ENCODE measurements around the gene RANBP10. TPM values are rescaled to one million over a fixed set of nuclear protein-coding genes. Genes with fewer than 3 reads are reported as not detected.

RANBP10 gene
- total RNA-seq, 2 donors from 2014 or later, result 14.1 to 14.5 TPM

GRCh38 chr16:67741118-67741517 is 65.2 kb downstream of the RANBP10 start:
- no peak overlapping the region for H3K4me3 ChIP-seq
- DNase-seq (ENCODE audit: low spot score), result no peak
- ATAC-seq (ENCODE audit: insufficient number of reproducible peaks, low FRiP score, low read depth), result no peak
- no peak overlapping the region for H3K27ac ChIP-seq
- H3K4me1 ChIP-seq (ENCODE audit: control insufficient read depth in 1 of 2, low read depth in 2 of 2), result no peaks in the 10 kb centered on the region
- H3K36me3 ChIP-seq, result peaks cover 27% of the 10 kb centered on the region
- no peak for TF ChIP-seq CTCF (IDR thresholded peaks at IDR 0.05)
- no peaks in the 10 kb centered on the region for H3K27me3 ChIP-seq (replicated peaks; ENCODE audit: insufficient read depth)
- H3K9me3 ChIP-seq, result no peaks in the 10 kb centered on the region

DNA sequence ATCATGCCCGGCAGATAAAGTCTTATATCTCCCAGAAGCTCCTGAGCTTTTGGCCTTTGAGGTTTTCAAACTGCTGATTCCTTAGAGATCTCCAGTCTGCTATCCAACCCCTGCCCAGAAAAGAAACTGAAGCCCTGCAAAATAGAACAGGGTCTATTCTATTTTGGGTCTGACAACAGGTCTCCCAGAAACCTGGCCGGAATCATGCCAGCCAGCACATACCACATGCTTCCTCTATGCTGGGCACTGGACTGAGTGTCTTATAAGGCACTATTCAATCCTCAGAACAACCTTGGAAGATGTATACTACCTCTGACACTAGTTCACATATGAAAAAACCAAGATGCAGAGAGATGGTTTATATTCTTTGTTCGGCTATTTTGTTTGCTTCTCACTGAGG is 66.0 kb downstream of the RANBP10 start:
- no peak overlapping the region for H3K4me3 ChIP-seq
- ATAC-seq (ENCODE audit: insufficient number of reproducible peaks, low FRiP score, low read depth) (no peak), DNase-seq (ENCODE audit: low spot score) (no peak)
- no peaks in the 10 kb centered on the region for H3K4me1 ChIP-seq (ENCODE audit: control insufficient read depth in 1 of 2, low read depth in 2 of 2)
- TF ChIP-seq CTCF (IDR thresholded peaks at IDR 0.05), result no peak
- no peaks in the 10 kb centered on the region for H3K9me3 ChIP-seq
- peaks cover 27% of the 10 kb centered on the region for H3K36me3 ChIP-seq
- no peaks in the 10 kb centered on the region for H3K27me3 ChIP-seq (replicated peaks; ENCODE audit: insufficient read depth)
- H3K27ac ChIP-seq, result no peak overlapping the region

GRCh38 chr16:67736858-67737257 is 69.5 kb downstream of the RANBP10 start:
- H3K27me3 ChIP-seq (replicated peaks; ENCODE audit: insufficient read depth), result no peaks in the 10 kb centered on the region
- H3K27ac ChIP-seq, result no peak overlapping the region
- TF ChIP-seq CTCF (IDR thresholded peaks at IDR 0.05), result no peak
- H3K4me1 ChIP-seq (ENCODE audit: control insufficient read depth in 1 of 2, low read depth in 2 of 2), result no peaks in the 10 kb centered on the region
- H3K36me3 ChIP-seq, result peaks cover 9% of the 10 kb centered on the region
- no peaks in the 10 kb centered on the region for H3K9me3 ChIP-seq
- no peak overlapping the region for H3K4me3 ChIP-seq
- no peak for ATAC-seq (ENCODE audit: insufficient number of reproducible peaks, low FRiP score, low read depth)
- no peak for DNase-seq (ENCODE audit: low spot score)

DNA sequence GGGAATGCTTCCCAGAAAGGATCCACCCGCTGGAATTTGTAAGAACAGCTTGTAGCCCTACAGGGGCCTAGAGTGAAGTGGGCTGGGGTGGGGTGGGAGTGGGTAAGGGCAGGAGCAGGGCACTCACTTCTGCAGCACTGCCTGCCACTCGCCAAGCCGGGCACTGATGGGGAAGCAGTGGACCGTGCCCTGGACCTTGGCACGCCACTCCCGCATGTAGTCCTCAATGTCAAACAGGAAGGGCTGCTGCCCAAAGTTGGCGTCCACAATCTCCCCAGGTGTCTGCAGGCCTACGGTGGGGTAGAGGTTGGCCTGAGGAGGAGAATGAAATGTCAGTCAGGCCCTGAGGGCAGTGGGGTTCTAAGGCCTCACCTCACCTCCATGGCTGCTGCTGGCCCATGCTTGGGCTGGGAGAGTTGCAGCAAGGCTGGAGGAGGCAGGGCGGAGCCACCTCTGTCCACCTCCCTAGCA is 71.6 kb downstream of the RANBP10 start:
- no peak for DNase-seq (ENCODE audit: low spot score)
- H3K4me3 ChIP-seq, result no peak overlapping the region

GRCh38 chr16:67733734-67734470 is 72.5 kb downstream of the RANBP10 start:
- Histone ChIP-seq H3K27ac (no peak overlapping the region), H3K4me3 (no peak overlapping the region), H3K36me3 (peaks cover 22% of the 10 kb centered on the region), H3K9me3 (no peaks in the 10 kb centered on the region), H3K4me1 (ENCODE audit: control insufficient read depth in 1 of 2, low read depth in 2 of 2) (no peaks in the 10 kb centered on the region), H3K27me3 (replicated peaks; ENCODE audit: insufficient read depth) (no peaks in the 10 kb centered on the region)
- no peak for ATAC-seq (ENCODE audit: insufficient number of reproducible peaks, low FRiP score, low read depth)
- DNase-seq (ENCODE audit: low spot score), result no peak
- no peak for TF ChIP-seq CTCF (IDR thresholded peaks at IDR 0.05)

More for the DNA sequence above, 71.6 kb downstream of the RANBP10 start:
- H3K9me3 ChIP-seq, result no peaks in the 10 kb centered on the region
- H3K27ac ChIP-seq, result no peak overlapping the region
- H3K4me1 ChIP-seq (ENCODE audit: control insufficient read depth in 1 of 2, low read depth in 2 of 2), result no peaks in the 10 kb centered on the region
- ATAC-seq (ENCODE audit: insufficient number of reproducible peaks, low FRiP score, low read depth), result no peak
- H3K36me3 ChIP-seq, result peaks cover 14% of the 10 kb centered on the region
- H3K27me3 ChIP-seq (replicated peaks; ENCODE audit: insufficient read depth), result no peaks in the 10 kb centered on the region
- TF ChIP-seq CTCF (IDR thresholded peaks at IDR 0.05), result no peak
